ENCODE data around the gene IL17REL.

The IL17REL gene

DNA sequence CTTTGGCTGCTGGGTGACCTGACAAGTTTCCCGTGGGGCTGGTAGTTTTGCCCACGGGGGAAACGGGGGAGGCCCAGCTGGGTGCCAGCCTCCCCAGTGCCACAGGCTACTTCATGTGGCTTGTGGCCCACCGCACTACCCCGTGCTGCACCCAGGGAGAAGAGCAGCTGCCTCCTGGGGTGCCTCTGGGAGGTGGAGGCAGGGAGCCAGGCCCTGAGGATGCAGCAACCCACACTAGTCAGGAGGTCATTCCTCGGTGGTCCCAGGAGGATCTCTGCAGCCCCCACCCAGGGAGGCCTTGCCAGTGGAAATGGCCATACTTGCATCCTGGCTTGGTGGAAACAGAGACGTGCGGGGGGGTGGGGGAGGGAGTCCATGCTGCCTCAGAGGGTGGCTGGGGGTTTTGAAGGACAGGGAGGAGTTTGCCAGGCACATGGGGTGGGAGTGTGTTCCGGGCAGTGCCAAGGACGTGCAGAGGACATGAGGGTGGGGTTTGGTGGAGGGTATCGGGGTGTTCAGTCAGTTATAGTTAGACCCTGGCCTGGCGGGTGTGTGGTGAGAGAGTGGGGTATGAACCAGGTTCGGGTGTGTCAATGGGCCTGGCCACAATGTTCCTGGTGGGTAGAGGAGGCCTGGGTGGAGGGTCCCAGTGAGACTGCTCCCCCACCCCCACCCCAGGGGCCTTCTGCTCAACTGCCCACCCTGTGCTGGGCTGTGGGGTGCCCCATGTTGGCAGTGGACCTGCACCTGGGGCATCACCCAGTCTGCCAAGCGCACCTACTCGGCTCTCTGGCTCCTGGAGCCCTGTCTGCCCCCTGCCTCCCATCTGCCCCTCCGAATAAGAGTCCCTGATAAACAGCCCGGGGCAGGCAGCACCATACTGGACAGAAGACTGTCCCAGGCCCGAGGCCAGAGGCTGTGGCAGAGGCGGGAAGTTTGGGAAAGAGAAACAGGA is 48.2 kb downstream of the IL17REL start:
- H3K4me3 ChIP-seq (ENCODE audit: low read depth, low read length), result no peak overlapping the region
- TF ChIP-seq CTCF (IDR thresholded peaks at IDR 0.05; ENCODE audit: low read depth, low read length), result no peak

GRCh38 chr22:49963647-49964026 is 48.9 kb downstream of the IL17REL start:
- H3K4me3 ChIP-seq (ENCODE audit: low read depth, low read length), result no peak overlapping the region
- TF ChIP-seq CTCF (IDR thresholded peaks at IDR 0.05; ENCODE audit: low read depth, low read length), result no peak

- no peak for TF ChIP-seq CTCF (IDR thresholded peaks at IDR 0.05; ENCODE audit: low read depth, low read length)
Measured at GRCh38 chr22:49962751-49963646, 49.6 kb downstream of the IL17REL start.

DNA sequence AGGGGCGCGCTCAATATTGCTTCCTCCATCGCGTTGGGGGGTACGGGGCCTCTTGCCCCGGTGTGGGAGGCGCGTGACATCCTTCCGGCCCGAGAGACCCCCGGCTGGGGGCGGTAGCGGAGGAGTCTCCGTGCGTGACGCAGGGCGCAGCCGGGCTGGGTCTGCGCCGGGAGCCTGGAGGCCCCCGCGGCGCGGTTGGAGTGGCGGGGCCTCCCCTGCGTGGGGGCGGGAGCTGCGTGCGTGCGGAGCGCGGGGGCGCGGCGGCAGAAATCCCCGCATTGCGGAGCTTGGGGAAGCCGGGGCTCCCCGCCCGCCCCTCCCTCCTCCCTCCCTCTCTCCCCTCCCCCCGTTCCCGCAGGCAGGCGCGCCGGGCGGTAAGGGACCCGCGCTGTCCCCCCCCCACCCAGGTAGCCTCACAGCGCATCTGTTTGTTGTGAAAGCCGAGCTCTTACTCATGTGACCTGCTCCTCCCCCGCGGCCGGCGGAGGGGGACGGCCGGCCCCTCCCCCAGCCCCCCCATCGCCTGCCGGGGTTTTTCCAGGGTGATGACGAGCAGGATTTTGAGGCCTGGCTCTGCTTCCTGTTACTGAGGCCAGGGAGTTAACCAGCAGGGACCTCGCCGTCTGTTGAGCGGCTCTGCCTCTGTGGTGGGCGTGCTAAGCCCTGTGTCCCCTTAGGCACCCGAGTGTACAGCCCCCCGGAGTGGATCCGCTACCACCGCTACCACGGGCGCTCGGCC is 50.4 kb downstream of the IL17REL start:
- peak overlapping the region; percentile 75 for H3K4me3 ChIP-seq (ENCODE audit: low read depth, low read length)
- no peak for TF ChIP-seq CTCF (IDR thresholded peaks at IDR 0.05; ENCODE audit: low read depth, low read length)

More at GRCh38 chr22:49962751-49963646, 49.6 kb downstream of the IL17REL start:
- peak overlapping the region; percentile 75 for H3K4me3 ChIP-seq (ENCODE audit: low read depth, low read length)

- H3K4me3 ChIP-seq (ENCODE audit: low read depth, low read length), result peak overlapping the region; percentile 75
- TF ChIP-seq CTCF (IDR thresholded peaks at IDR 0.05; ENCODE audit: low read depth, low read length), result no peak
Measured at GRCh38 chr22:49961601-49962011, 51.0 kb downstream of the IL17REL start.

GRCh38 chr22:49961005-49961600 is 51.5 kb downstream of the IL17REL start:
- TF ChIP-seq CTCF (IDR thresholded peaks at IDR 0.05; ENCODE audit: low read depth, low read length), result no peak
- H3K4me3 ChIP-seq (ENCODE audit: low read depth, low read length), result peak overlapping the region; percentile 75

Measured in WI38 (cell line).